ENCODE results near the gene ARHGAP35.
"Not testable (repeated sequence)": the region's sequence is repeated elsewhere in the genome, so short reads cannot be mapped to it uniquely, and the experiment has no call there.

ARHGAP35 gene

DNA sequence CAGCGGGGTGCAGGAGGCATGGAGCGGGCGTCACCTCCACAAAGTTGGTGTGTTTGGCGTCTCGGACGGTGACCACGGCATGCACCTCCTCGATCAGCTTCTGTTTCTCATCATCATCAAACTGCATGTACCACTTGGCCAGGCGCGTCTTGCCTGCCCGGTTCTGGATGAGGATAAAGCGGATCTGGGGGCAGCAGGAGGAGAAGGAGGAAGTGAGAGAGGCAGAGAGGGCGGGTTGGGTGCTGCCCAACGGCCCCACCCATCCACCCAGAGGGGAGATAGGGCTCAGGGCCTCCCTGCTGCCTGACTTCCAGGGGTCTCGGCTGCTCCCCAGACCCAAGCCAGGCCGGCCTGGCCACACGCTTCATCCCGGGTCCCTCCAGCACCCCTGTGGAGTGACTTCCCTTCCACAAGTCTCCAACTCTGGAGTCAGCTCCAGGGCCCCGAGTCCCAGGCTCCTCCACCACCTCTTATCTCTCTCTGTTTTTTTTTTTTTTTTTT lies 14.8 kb upstream of the ARHGAP35 start:
- DNase-seq = no peak

DNA sequence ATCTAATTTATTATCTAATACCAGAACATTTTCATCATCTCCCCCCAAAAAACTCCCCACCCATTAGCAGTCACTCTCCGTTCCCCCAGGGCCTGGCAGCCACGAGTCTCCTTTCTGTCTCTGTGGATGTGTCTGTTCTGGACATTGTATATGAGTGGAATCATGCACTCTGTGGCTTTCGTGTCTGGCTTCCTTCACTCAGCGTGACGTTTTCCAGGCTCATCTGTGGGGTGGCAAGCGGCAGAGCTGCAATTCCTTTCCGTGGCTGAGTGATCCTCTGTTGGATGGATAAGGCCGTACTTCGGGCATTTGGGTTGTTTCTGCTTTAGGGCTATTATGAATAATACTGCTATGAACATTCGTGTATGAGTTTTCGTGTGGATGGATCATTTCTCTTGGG lies 13.3 kb upstream of the ARHGAP35 start:
- no peak for DNase-seq

DNA sequence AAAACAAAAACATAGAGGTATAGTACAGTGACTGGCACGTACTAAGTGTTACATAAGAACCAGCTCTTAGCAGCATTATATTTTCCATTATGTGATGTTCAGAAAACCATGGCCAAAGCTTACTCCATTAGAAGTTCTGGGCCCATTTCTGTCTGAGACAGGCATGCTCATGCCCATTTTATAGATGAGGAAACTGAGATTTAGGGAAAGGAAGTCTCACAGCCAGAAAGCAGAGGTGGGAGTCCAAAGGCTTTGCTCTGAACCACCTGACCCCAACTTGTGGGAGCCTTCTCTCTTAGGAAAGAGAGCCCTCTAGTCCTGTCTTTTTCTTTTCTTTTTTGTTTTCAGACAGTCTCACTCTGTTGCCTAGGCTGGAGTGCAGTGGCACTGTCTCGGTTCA lies 12.4 kb upstream of the ARHGAP35 start:
- no peak for DNase-seq

DNA sequence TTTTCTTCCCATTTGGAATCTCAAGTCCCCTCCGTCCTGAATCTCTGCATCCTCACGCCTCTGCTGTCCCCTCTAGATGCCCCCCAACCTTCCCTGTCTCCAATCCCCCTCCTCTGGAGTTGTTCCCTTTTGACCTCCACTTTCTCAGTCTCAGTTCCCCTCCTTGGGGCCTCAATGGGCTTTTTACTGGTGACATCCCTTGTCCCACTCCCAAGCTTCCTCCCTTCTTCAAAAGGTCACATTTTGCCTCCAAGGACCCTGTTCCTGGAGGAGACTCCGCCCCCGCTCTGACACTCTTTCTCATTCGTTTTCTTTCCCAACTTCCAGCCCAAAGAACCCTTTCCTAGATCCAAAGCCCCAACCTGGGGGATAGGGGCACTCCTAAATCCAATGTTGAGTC lies 11.2 kb upstream of the ARHGAP35 start:
- DNase-seq = no peak

DNA sequence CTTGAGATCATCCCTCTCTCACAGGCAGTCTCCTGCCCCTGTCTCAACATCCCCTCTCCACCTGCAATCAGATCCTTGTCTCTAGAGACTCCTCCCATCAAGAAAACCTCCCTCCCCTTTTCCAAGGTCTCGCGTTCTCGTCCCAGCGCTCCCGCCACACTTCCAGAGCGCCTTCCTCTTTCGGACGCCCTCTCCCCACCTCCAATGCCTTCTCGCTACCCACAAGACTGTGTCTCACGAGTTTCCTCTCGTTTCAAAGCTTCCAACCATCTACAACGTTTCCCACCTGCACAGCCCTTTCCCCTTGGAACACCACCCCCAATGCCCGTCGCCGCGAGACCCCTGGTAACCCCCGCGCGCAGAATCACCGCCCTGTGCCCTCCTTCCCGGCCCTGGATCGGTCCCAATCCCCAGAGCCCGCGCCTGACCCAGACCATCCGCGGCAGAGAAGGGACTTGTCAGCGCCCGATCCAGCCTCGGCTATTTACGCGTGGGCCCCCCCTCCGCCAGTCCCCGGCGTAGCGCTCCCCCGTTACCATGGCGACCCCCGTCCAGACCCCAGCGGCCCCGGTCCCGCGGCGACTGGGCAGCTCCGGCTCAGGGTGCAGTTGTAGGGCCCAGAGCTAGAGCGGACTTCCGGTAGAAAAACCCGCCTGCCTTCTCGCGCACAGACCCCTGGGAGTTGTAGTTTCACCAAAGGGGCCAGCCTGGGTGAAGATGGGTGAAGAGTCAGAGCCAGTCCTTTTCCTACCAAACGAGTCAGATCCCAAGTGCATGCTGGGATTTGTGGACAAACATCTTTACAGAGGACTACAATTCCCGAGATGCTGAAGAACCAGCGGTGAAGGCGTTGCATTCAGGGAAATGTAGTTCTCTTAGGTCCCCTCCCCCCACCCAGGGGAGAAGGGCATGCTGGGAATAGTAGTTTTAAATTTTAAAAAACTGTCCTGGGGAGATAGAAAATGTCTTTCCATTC lies 10.3 kb upstream of the ARHGAP35 start, which contains the start of gene AP2S1:
AP2S1 (minus strand) TSS at position 619 of the 976 bp plus-strand sequence; CDS start at position 539, 80 bp downstream.
- peak; percentile 99 for DNase-seq

DNA sequence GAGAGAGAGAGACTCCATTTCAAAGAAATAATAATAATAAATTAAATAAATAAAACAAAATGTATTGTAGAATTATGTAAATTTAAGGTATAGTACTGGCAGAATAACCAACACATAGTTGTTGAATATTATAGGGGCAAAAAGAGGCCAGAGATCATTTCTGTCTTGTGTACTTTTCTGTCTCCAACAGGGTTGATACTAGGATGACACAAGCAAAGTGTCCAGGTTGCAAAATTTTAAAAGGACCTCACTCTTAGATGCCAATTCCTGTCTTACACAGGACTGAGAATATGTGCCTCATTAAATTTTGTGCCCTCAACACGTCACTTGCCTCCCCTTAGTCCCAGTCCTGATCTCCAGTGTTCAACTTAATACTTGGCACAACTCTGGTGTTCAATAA lies 8.0 kb upstream of the ARHGAP35 start:
- no peak for DNase-seq

DNA sequence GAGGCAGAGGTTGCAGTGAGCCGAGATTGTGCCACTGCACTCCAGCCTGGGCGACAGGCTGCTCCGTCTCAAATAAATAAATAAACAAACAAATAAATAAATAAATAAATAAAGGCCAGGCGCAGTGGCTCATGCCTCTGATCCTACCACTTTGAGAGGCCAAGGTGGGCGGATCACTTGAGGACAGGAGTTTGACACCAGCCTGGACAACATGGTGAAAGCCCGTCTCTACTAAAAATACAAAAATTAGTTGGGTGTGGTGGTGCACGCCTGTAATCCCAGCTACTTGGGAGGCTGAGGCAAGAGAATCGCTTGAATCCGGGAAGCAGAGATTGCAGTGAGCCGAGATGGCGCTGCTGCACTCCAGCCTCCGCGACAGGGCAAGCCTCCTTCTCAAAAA lies 6.1 kb upstream of the ARHGAP35 start:
- DNase-seq = not testable (repeated sequence)

DNA sequence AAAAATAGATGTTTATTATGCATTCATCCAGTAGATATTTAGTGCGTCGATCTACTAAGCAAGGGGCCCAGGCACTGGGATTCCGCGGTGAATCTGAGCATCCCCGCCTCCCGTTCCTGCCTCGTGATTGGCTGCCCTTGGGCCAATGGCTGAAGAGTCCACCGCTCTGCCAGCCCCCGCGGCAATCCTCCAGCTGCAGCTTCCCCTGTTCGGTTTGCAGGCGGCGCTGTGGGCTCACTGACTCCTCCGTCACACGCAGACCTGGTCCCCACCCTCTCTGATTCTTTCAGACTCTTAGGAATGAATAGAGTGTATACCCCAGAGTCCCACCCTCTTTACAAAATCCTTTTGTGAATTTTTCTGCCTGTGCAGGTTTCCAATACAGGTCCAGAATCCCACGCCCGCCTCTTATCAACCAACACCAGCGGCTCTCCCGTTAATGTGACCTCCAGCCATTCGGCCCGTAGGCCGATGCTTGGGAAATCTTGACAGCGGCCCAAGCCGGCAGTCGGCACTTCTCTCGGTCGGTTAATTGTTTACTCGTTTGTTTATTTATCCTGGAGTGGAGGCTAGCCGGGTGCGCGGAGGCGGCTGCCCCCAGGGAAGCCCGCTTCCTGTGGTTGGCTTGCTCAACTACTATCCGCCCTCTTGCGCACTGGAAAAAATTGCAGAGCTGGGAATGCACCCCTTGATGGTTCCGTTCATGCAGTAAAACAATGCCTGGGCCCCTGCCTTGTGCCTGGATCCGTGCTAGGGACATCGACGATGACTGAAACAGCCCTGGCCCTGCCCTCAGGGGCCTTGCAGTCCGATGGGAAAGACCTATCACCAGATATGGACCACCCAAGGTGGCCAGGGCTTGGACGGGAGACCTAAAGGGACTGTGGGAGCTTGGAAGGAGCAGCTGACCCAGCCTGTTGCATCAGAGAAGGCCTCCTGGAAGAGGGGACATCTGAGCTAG lies 4.5 kb upstream of the ARHGAP35 start:
- peak; percentile 88 for DNase-seq

DNA sequence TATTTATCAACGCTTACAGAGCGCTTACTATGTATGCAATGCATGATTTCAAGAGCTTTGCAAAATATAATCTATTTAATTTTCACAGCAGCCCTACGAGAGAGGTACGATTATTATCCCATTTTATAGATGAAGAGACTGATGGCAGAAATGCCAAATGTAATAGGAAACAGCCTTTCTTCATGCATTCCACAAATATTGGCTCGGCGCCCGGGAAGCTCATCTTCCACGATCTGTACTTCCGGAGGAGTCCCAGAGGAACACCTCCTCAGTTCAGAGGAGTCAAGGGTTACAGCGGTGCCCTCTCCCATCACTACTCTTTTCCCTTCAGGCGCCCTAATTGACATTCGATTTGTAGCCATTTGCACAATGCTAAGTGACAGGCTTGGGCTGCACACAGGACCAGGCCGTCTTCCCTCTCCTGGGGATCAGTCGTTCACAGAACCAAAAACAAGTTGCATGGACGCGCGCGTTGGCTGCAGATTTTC lies 1.1 kb upstream of the ARHGAP35 start:
- DNase-seq = no peak

DNA sequence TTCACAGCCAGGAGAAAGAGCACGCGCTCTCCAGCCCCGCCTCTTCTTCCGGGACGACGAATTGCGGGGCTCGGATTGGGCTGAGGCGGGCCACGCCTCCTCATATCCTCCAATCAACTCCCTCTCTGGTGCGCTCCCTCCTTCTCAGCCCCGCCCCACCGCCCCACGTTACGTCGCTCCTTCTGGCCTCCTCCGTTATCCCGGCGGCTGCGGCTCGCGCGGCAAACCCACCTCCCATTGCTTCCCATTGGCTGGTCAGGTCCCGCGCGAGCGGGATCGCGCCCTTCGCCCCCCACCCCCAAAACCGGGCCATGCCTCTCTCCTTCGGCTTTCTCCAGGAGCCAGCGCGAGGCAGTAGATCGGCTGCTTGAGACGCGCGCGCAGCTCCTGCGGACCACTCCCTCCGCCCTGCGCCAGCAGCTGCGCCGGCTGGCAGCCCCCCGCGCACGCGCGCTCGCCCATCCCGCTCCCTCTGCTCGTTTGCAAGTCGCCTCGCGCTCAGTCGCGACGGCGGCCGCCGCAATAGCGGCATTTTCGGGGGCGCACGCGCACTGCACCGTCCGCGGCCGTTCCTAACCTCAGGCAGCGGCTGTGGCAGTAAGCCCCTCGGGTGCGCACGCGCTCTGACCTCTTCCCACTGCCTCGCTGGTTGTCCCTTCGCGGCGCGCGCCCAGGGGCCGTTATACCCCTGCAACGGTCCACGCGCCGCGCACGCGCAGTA lies 512 bp upstream of the ARHGAP35 start:
- peak; percentile 97 for DNase-seq

DNA sequence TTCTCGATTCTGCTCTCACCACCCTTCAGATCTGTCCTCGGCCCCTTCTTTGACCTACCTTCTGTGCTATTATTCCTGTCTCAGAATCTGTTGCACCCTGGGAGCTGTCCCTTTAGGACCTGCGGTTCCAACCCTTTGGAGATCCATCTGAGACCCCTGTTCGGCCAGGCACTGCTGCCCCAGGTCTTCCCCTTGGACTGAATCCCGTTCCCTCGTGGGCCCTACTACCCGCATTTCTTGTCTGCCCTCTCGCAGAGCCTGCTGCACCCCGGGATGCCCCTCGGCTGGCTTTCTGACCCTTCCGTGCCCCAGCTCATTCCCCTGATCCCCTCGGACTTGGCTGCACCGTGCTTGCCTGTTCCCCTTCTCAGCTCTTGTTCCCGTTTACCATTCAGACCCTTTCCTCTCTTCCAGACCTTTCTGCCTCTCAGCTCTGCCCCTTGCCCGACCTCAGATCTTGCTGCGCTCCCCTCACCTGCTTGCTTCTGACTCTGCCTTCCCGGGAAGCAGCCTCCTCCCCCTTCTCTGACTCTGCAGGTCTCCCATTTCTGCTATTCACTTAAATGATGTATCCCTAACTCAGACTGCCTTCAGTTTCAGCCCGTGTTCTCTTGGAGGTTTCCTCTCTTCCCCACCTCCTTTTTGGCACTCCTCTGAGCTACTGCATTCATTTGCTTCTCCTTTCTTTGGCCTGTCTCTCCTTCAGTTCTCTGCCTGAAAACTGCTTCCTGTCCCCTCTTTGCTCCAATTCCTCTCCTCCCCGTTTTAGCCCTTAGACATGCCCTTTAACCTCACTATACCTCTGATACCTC lies 1.1 kb downstream of the ARHGAP35 start:
- DNase-seq = no peak

DNA sequence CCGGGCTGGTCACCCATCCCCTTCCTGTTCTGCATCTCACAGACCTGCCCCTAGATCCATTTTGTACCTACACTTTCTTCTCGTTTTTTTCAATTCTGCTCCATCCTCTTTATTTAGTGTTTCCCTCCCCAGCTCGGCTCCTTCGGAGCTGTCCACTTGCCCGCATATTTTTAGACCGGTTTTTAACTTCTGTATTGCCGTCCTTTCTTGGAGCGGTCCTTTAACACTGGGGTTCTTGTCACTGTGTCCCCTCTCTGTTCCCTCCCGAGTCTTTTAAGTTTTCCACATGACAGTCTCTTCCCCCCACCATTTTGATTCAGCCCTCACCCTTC lies 1.7 kb downstream of the ARHGAP35 start:
- no peak for DNase-seq

DNA sequence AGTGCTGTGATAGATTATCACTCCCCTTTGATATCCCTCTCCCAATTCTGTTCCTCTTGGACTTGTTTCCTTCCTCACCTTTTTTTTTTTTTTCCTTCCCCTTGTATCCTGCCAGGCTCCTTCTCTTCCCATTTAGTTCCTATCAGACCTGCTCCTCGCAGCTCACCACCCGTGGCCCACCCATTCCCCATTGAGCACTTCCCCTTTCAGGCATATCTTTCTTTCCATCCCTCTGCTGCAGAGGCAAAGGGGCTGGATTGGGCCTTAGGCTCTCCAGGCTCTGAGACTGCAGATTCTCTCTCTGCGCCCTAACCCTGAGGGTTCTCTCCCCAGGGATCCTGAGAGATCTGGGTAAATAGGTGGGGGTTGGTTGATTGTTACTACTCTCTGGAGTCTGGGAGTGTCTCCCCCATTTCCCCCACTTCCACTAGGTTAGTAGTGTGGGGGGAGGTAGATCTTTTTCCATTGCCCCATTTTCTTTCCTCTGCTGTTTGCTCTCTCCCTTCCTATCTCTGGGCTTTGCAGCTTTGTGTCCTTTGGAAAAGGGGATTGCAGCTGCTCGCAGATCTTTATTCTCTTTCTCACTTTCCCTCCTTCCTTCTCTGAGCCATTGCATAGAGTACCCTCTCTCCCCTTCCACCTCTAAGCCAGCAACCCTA lies 2.3 kb downstream of the ARHGAP35 start:
- no peak for DNase-seq

DNA sequence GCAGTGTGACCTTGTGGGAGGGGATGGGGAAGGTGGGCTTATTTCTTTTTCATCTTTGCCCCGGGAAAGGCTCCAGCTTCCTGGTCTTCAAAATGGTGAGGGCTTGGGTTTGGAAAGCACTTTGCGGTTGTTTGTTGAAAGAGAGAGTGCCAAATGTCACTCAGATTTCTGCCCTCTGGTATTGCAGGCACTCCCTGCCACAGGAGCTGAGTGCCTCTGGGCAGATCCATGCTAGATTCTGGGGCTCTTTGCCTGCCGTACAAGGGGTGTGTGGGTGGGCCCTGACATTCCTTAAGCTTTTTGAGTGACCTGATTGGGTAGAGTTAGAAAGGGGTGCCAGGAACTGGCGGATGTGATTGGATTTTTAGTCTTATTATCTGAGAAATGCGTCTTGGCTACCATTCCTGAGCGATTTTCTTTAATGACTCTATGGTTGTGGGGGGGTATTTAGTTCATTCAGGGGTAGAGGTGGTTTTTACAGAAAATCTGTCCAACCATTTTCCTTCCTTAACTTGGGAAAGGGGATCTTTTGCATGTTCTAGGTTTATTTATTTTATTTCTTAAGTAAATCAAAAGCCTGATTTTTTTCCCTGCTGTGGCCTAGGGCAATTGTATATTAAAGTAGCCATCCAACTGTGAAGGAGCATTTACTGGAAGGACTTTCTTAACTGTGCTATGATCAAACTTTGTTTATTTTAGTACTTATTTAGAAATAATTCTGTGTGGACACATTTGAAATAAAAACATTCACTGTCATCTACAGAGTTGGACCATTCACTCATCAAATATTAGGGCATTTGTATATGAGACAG lies 3.2 kb downstream of the ARHGAP35 start:
- DNase-seq = no peak

DNA sequence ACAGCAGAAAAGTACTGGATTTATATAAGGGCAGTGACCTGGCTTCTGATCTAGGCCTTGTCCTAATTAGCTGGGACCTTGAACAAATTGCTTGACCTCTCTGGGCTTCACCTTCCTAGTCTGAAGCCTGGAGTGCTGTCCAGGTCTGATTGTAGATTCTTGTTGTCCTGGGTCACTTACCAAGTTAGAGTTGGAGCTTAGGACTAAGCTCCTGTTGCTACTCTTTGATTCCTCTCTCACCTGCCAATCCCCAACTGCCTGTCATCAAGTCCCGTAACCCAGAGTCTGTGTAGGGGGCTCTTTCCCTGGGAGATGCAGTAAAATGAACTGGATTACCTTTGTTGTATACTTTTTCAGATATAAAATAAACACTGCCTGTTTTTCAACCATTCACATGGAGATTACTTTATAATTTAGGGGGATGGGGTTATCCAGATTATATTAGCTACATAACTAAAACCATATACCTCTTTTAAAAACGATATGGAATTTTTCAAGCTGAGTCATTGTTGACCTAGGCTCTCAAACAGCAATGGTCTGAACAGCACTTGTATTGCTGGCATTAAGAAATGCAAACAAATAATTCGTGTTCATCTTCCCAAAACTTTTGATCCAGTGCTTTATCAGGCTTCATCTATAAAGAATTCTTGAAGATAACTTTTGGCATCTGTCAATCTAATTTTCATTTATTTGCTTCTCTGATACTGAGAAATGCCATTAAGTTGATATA lies 5.8 kb downstream of the ARHGAP35 start:
- no peak for DNase-seq

DNA sequence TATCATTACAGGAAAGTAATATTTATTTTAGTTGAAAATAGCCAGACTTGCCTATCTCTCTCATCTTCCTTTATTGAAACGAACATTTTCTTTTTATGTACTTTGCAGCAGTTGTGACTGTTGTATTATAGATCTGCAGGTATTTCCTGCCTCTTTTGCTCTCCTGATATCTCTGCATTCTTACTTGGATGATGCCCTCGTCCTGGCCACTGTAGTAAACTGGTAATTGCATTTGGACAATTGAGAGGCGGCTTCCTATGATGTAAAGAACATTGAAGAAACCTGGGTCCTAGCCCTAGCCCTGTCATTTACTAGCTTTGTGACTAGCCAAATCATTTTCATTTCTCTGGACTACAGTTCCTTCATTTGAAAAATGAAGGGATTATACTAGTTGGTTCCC lies 6.4 kb downstream of the ARHGAP35 start:
- no peak for DNase-seq

DNA sequence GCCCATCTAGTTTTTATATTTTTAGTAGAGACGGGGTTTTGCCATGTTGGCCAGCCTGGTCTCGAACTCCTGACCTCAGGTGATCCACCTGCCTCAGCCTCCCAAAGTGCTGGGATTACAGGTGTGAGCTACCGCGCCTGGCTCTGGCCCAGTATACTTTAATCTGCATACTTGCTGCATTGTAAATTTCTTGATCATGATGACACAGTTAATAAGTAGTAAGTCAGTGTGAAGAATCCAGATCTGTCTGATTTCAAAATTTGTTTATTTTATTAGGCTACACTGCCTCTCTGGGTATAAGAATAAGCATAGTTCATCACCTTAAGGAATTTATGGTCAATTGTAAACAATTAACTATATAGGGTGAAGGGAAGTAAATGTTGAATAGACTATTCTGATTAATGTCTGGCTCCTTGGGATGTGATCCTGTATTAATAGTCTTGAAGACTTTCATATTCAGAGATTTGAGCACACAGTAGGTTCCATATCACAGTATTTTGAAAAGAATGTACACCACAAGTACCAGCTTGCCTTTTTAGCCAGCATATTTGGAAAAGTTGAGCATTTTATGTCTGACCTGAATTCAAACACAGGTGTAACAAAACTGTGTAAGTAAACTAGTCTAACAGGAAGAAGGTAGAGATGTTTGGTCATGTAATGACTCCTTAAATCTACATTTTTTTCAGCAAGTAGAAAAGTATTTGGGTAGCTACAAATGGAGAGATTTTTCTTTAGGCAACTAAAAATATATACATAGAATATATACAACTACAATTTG lies 7.4 kb downstream of the ARHGAP35 start:
- no peak for DNase-seq

DNA sequence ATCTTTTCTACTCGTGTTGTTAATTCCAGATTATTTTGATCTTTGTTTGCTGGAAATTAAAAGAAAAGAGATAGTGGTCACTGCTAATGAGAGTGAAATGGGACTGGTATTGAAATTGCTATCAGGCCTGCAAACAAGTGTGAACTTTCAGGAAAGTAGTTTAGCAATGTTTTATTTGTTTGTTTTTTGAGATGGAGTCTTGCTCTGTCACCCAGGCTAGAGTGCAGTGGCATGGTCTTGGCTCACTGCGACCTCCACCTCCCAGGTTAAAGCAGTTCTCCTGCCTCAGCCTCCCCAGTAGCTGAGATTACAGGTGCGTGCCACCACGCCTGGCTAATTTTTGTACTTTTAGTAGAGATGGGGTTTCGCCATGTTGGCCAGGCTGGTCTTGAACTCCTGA lies 10.4 kb downstream of the ARHGAP35 start:
- not testable (repeated sequence) for DNase-seq

DNA sequence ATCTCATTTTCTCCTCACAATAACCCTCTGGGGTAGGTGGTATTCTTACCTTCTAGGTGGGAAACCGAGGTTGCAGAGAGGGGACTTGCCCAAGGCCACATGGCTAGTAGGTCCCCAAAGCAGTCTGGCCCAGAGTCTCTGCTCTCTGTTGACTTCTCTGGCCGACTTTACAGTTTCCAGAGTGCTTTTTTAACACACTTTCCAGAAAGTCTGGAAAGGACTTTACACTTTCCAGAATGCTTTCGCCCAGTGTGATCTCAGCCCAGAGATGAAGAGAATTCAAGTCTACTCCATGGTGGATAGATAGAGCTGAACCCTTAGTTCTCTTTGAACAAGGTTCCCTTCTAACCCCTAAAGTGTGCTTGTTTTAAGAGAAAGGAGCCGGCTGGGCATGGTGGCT lies 12.2 kb downstream of the ARHGAP35 start:
- DNase-seq = no peak
